Activated naive CD4-positive, alpha-beta T cell treated with anti-CD3 and anti-CD28 coated beads, Interleukin-2, amount 50 U/mL, for 16 hours (primary cell): Measurements from ENCODE around the gene CCR2.

ENCODE experiments used
- DNase-seq: peaks from one replicate; pipeline ENCODE4 v3.0.0-alpha.2; 2020

CCR2 gene

GRCh38 chr3:46356276-46356675 lies 2.4 kb downstream of the CCR2 start:
- DNase-seq = no peak

GRCh38 chr3:46356909-46357308 lies 3.0 kb downstream of the CCR2 start:
- no peak for DNase-seq

GRCh38 chr3:46358466-46358865 lies 4.6 kb downstream of the CCR2 start:
- DNase-seq = no peak

- DNase-seq = no peak
These were observed 6.0 kb downstream of the CCR2 start for GRCh38 chr3:46359733-46360493.

GRCh38 chr3:46360907-46361306 lies 7.0 kb downstream of the CCR2 start:
- DNase-seq = no peak

GRCh38 chr3:46361408-46362283 lies 7.7 kb downstream of the CCR2 start:
- DNase-seq = no peak

- no peak for DNase-seq
These were observed 11.1 kb downstream of the CCR2 start for GRCh38 chr3:46365041-46365440.

GRCh38 chr3:46365737-46366524 lies 12.0 kb downstream of the CCR2 start:
- DNase-seq = no peak

- no peak for DNase-seq
These were observed 13.9 kb downstream of the CCR2 start for GRCh38 chr3:46367811-46368210.

- no peak for DNase-seq
These were observed 14.7 kb downstream of the CCR2 start for GRCh38 chr3:46368569-46368968.

GRCh38 chr3:46369151-46369550 lies 15.2 kb downstream of the CCR2 start:
- DNase-seq = no peak

GRCh38 chr3:46369675-46370132 lies 15.8 kb downstream of the CCR2 start:
- no peak for DNase-seq

GRCh38 chr3:46370839-46371518 lies 17.1 kb downstream of the CCR2 start, which contains the start of gene CCR5:
TSS of gene CCR5 (plus strand) at chr3:46370946. CDS start at chr3:46372903, 1,957 bp downstream.
- DNase-seq = no peak

- no peak for DNase-seq
These were observed 17.8 kb downstream of the CCR2 start for GRCh38 chr3:46371519-46372340.

- no peak for DNase-seq
These were observed 18.8 kb downstream of the CCR2 start for GRCh38 chr3:46372492-46373359.

- no peak for DNase-seq
These were observed 20.8 kb downstream of the CCR2 start for GRCh38 chr3:46374755-46375154.

- no peak for DNase-seq
These were observed 21.3 kb downstream of the CCR2 start for GRCh38 chr3:46375218-46375617.

GRCh38 chr3:46375814-46376213 lies 21.9 kb downstream of the CCR2 start:
- DNase-seq = no peak

- peak; percentile 63 for DNase-seq
These were observed 24.6 kb downstream of the CCR2 start for GRCh38 chr3:46378426-46378942.
